HL-60/S4 treated with retinoic acid at 250 ng/mL for 4 days and 3 days (cell line): Measurements from ENCODE around the gene SLC14A1.

ENCODE experiments used
- in situ Hi-C: fragments of 300-500 bp; cut with MboI; formaldehyde crosslinking; loops from 2 replicates; pipeline ENCODE4 v1.7.0; 2022; ENCODE audit warnings: low sequenced_read_pairs

SLC14A1 gene

GRCh38 chr18:45719106-45719505 lies 4.9 kb upstream of the SLC14A1 start:
- in situ Hi-C loops = no loop called here

GRCh38 chr18:45722899-45723298 lies 1.1 kb upstream of the SLC14A1 start:
- in situ Hi-C loops = no loop called here

- in situ Hi-C loops = no loop called here
Measured at GRCh38 chr18:45724601-45725000, 620 bp downstream of the SLC14A1 start.

DNA sequence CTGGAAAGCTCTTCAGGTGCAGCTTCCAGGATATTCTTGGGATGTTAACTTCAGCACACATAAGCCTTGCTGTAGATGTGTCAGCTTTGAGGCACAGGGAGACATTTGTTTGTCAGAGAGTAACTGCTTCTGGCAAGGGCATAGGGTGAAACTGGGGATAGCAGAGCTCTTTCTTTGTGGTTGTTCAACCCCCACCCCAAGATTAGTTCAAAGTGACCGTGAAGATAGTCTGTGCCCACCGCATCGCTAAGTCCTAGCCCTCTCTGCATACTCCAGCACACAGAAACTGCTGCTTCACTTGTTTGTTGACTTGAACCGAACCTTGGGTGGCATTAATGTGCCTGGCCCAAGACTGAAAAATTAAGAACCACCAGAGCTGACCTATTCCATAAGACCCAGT lies 1.4 kb downstream of the SLC14A1 start:
- in situ Hi-C loops = no loop called here

- in situ Hi-C loops = no loop called here
Measured at GRCh38 chr18:45726603-45727002, 2.6 kb downstream of the SLC14A1 start.

- in situ Hi-C loops = no loop called here
Measured at GRCh38 chr18:45727068-45727467, 3.1 kb downstream of the SLC14A1 start.

DNA sequence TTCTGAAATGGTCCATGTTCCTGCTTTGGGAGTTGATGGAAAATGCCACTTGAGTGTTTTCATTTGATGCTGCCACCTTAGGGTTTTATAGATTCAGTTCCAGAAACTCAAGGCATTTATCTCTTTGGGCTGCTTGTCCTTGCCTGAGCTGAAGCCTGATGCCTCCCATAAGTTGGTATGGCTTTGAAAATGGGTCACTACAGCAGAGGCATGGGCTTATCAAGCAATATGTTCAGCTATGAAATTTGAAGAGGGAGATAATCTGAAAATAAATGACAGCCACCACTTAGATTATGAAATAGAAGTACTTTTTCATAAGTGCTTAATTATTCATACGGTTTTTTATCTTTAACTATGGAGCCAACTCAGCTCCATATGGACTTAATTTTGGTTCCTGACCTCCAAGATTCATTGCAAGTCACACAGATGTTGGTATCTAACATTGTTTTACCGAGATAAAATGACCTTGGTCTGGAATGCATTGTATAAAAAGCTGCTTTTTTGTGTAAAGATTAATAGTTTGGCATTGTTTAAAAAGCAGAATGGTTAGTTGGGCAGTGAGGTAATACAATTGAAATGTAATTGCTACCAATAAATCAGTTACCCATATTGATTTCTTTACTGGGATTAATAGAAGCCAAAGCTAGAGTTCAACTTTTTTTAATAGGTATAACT lies 4.5 kb downstream of the SLC14A1 start:
- in situ Hi-C loops = no loop called here

DNA sequence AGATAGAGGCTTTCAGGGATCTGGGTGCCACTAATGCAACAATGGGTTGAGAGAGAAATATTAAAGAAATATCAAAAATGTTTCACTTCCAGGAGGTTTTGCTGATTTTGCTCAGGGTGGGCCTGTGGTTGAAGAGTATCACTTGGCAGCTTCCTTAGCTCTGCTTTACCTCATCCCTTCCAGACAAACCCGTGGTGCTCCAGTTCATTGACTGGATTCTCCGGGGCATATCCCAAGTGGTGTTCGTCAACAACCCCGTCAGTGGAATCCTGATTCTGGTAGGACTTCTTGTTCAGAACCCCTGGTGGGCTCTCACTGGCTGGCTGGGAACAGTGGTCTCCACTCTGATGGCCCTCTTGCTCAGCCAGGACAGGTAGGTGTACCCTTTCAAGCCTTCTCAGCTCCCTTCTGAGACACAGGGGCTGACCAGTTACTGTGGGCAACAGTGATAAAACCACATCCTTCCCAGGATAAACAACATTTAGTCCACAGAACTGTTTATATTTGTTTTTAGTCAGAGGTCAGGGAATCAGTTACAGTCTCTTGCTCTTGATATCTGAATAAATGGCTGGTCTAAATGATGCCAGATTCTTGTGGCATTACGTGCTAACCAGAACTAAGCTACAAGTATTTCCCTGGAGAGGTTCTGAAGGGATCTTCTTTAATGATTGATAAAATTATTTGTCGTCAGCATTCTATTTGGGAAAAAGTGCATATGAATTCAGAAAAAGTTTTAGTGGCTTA lies 7.0 kb downstream of the SLC14A1 start:
- in situ Hi-C loops = no loop called here

DNA sequence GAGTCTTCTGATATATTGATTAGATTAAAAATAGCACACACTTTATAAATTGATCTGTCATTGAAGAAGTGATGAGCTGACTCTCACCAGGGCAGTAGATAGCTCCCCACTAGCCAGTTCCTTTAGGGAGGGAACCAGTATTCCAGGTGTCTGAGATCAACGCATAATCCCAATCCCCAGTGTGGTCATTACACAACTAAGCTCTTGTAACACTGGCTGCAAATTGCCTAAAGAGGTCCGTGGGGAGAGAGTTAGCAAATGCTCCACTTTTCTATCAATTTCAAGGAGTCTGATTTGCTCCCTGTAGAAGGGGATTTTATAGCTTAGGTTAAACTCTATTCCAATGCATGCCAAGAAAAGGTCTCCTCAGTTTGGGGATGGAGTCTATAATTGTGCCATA lies 7.7 kb downstream of the SLC14A1 start:
- in situ Hi-C loops = no loop called here

GRCh38 chr18:45733535-45733934 lies 9.6 kb downstream of the SLC14A1 start:
- in situ Hi-C loops = no loop called here

GRCh38 chr18:45734505-45734904 lies 10.5 kb downstream of the SLC14A1 start:
- in situ Hi-C loops = no loop called here

DNA sequence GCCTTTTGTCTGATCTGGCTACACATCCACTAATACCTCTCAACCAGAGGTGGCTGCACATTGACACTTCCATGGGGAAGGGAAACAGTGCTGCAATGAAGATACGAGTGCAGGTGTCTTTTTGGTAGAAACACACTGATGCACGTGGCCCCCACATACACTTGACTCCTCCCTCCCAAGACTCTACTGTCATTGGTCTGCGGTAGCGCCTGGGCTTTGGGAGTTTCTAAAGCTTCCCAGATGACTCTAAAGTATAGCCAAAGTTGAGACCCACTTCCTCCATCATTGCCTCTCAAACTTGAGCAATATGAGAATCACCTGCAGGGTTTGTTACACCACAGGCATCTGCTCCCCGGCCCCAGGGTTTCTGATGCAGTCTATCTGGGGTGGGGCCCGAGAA lies 11.0 kb downstream of the SLC14A1 start:
- in situ Hi-C loops = no loop called here

DNA sequence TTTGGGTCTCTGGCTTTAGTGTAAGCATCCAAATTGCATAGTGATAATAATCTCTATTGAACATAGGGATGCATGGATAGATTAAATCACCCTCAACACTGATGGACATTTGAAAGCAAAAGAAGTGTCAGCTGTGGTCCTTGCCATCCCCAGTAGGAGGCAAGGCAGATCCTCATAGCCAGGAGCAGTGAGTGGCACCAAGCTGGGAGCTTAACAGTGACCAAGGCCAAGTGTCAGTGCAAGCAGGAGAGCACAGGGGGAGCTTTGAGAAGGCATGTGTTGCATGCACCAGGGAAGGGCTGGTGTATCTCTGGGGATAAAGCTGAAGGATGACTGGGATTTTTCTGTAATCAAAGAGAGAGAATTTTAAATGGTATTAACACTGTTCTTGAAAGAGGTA lies 14.7 kb downstream of the SLC14A1 start:
- in situ Hi-C loops = no loop called here

DNA sequence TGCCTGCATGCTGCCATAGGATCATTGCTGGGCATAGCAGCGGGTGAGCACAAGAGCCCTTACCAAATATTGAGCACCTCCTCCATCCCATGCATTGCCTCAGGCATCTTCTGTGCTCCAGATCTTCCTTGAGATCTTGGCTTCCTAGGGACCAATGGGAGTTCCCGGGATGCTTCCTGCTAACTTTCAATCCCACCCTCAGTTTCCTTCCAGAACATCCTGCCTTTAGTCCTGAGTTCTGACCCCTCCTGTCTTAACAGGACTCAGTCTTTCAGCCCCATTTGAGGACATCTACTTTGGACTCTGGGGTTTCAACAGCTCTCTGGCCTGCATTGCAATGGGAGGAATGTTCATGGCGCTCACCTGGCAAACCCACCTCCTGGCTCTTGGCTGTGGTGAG lies 15.3 kb downstream of the SLC14A1 start:
- in situ Hi-C loops = no loop called here

DNA sequence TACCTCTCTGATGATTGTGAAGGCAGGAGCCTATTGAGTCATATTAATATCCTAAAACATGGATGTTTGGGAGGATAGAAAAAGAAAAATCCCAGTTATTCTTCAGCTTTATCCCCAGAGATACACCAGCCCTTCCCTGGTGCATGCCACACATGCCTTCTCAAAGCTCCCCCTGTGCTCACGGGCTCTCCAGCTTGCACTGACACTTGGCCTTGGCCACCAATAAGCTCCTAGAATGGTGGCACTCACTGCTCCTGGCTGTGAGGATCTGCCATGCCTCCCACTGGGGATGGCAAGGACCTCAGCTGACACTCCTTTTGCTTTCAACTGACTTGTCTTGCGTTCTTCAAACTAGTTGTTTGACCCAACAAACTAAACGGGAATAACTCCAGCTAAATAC lies 15.9 kb downstream of the SLC14A1 start:
- in situ Hi-C loops = no loop called here

DNA sequence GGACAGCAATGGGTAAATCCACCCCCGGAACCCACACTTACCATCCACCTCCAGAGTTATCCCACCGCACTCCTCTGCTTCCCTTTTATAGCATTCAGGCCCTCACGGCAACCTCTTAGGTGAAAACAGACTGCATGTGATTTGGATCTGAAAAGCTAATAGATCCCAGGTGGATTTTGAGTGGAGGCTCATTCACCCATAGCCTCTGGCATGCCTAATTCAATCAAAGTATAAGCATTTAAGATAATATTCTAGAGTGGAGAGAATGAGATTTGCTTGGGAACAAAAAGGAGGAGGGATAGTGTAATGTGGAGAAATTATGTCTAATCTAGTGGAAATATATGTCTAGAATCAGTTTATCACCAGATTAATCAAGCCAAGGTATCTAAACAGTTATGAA lies 17.1 kb downstream of the SLC14A1 start:
- in situ Hi-C loops = no loop called here

DNA sequence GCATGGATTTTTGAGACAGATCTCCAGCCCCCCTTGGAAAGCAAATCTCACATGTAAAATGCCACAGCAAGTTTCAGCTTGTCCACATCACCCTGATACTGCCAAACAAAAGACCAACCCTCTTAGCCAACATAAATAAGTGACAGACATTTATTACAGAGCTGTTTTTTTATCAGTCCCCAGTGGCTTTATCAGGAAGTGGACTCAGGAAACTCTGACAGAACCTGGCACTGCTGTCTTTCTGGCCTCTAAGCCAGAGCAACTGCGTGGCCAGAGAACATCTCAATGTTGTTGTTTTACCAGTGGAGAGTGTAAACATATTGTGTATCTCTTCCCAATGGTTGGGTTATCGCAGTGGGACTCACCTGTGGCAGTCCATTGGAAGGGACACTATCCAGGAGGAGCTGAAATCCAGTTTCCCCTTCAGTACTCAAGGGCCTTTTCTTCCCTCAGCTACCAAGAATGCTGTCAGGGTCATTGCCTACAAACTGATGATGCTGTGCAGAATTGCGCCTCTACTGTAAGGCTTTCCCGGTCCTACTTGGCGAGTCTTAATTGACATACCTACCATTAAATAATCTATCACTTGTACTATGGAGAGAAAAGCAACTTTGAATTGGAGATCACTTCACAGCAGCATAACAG lies 22.0 kb downstream of the SLC14A1 start:
- in situ Hi-C loops = no loop called here

GRCh38 chr18:45748501-45748900 lies 24.5 kb downstream of the SLC14A1 start:
- in situ Hi-C loops = no loop called here

DNA sequence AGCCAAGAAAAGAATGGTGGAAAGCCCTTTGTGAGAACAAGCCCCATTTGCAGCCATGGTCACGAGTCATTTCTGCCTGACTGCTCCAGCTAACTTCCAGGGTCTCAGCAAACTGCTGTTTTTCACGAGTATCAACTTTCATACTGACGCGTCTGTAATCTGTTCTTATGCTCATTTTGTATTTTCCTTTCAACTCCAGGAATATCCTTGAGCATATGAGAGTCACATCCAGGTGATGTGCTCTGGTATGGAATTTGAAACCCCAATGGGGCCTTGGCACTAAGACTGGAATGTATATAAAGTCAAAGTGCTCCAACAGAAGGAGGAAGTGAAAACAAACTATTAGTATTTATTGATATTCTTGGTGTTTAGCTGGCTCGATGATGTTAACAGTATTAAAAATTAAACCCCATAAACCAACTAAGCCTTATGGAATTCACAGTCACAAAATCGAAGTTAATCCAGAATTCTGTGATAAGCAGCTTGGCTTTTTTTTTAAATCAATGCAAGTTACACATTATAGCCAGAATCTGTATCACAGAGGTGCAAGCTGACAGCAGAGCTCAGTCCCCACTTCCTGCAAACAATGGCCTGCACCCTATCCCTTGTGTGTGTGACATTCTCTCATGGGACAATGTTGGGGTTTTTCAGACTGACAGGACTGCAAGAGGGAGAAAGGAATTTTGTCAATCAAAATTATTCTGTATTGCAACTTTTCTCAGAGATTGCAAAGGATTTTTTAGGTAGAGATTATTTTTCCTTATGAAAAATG lies 26.1 kb downstream of the SLC14A1 start:
- in situ Hi-C loops = no loop called here

GRCh38 chr18:45751766-45752165 lies 27.8 kb downstream of the SLC14A1 start:
- in situ Hi-C loops = no loop called here

- in situ Hi-C loops = no loop called here
Measured at GRCh38 chr18:45752681-45753080, 28.7 kb downstream of the SLC14A1 start.
